DOHH2 (cell line): ENCODE measurements around the gene MAP4K2.

Experiments
- CTCF ChIP-seq: fragments of 200-600 bp; sonication (generic); IDR thresholded peaks from one replicate; pipeline ENCODE4 v1.5.1; 2014; ENCODE audit warnings: antibody characterized with exemption, mild to moderate bottlenecking, low read depth, low read length; ENCODE audit not compliant: poor library complexity, severe bottlenecking
- EZH2phosphoT487 ChIP-seq: fragments of 200-600 bp; sonication (generic); IDR thresholded peaks from 2 replicates; pipeline ENCODE4 v1.6.1; 2017; ENCODE audit warnings: borderline replicate concordance, mild to moderate bottlenecking, antibody characterized with exemption, low read length, moderate library complexity, mixed read lengths

GRCh38 chr11:64768300-64768694, 34.7 kb downstream of the MAP4K2 start:
- TF ChIP-seq EZH2phosphoT487 (no peak), CTCF (no peak)
